Measurements from ENCODE around the gene CYB5RL. TPM values are rescaled to one million over a fixed set of nuclear protein-coding genes. Genes with fewer than 3 reads are reported as not detected.

The CYB5RL gene
- total and polyA plus RNA-seq, 2 of the 13 experiments (the other 11 are each of a cell fraction or from before 2014, with no cell fraction given): 3.7 to 5.0 TPM

DNA sequence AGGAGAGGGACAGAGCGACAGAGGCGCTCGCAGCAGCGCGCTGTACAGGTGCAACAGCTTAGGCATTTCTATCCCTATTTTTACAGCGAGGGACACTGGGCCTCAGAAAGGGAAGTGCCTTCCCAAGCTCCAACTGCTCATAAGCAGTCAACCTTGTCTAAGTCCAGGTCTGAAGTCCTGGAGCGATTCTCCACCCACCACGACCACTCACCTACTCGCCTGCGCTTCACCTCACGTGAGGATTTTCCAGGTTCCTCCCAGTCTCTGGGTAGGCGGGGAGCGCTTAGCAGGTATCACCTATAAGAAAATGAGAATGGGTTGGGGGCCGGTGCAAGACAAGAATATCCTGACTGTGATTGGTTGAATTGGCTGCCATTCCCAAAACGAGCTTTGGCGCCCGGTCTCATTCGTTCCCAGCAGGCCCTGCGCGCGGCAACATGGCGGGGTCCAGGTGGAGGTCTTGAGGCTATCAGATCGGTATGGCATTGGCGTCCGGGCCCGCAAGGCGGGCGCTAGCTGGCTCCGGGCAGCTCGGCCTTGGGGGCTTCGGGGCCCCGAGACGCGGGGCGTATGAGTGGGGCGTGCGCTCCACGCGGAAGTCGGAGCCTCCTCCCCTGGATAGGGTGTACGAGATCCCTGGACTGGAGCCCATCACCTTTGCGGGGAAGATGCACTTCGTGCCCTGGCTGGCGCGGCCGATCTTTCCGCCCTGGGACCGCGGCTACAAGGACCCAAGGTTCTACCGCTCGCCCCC, at the start of gene CYB5RL, which contains the start of gene MRPL37 (continued):
- TF ChIP-seq, protein P1, sequence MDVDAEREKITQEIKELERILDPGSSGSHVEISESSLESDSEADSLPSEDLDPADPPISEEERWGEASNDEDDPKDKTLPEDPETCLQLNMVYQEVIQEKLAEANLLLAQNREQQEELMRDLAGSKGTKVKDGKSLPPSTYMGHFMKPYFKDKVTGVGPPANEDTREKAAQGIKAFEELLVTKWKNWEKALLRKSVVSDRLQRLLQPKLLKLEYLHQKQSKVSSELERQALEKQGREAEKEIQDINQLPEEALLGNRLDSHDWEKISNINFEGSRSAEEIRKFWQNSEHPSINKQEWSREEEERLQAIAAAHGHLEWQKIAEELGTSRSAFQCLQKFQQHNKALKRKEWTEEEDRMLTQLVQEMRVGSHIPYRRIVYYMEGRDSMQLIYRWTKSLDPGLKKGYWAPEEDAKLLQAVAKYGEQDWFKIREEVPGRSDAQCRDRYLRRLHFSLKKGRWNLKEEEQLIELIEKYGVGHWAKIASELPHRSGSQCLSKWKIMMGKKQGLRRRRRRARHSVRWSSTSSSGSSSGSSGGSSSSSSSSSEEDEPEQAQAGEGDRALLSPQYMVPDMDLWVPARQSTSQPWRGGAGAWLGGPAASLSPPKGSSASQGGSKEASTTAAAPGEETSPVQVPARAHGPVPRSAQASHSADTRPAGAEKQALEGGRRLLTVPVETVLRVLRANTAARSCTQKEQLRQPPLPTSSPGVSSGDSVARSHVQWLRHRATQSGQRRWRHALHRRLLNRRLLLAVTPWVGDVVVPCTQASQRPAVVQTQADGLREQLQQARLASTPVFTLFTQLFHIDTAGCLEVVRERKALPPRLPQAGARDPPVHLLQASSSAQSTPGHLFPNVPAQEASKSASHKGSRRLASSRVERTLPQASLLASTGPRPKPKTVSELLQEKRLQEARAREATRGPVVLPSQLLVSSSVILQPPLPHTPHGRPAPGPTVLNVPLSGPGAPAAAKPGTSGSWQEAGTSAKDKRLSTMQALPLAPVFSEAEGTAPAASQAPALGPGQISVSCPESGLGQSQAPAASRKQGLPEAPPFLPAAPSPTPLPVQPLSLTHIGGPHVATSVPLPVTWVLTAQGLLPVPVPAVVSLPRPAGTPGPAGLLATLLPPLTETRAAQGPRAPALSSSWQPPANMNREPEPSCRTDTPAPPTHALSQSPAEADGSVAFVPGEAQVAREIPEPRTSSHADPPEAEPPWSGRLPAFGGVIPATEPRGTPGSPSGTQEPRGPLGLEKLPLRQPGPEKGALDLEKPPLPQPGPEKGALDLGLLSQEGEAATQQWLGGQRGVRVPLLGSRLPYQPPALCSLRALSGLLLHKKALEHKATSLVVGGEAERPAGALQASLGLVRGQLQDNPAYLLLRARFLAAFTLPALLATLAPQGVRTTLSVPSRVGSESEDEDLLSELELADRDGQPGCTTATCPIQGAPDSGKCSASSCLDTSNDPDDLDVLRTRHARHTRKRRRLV (CRISPR knock-in tag; IDR thresholded peaks at IDR 0.05): no peak
- TF ChIP-seq ZNF143 (CRISPR knock-in tag; IDR thresholded peaks at IDR 0.05) (peak; percentile 91), ZNF431 (CRISPR knock-in tag; IDR thresholded peaks at IDR 0.05; ENCODE audit: borderline replicate concordance, low read depth) (0 out of 2 replicates have a peak, but pooled peaks have one; percentile 20), MIER2 (CRISPR knock-in tag; IDR thresholded peaks at IDR 0.05) (no peak), NFYB (CRISPR knock-in tag; IDR thresholded peaks at IDR 0.05) (peak; percentile 94), ZFP82 (CRISPR knock-in tag; IDR thresholded peaks at IDR 0.05; ENCODE audit: borderline replicate concordance) (no peak), ZFX (CRISPR knock-in tag; IDR thresholded peaks at IDR 0.05; ENCODE audit: low read depth) (peak; percentile 85; the same call in 1 of the 2 replicates), ZNF777 (CRISPR knock-in tag; IDR thresholded peaks at IDR 0.05) (0 out of 2 replicates have a peak, but pooled peaks have one; percentile 24), GATA4 (IDR thresholded peaks at IDR 0.05; ENCODE audit: borderline replicate concordance, low read depth) (0 out of 2 replicates have a peak, but pooled peaks have one; percentile 9), ZNF496 (CRISPR knock-in tag; IDR thresholded peaks at IDR 0.05; ENCODE audit: insufficient replicate concordance) (no peak), ZNF792 (CRISPR knock-in tag; IDR thresholded peaks at IDR 0.05) (peak; percentile 15; the same call in 1 of the 2 replicates), PPARG (CRISPR knock-in tag; conservative IDR thresholded peaks at IDR 0.05) (peak; percentile 58; the same call in 1 of the 2 replicates), ZNF788 (CRISPR knock-in tag; IDR thresholded peaks at IDR 0.05; ENCODE audit: borderline replicate concordance) (peak; percentile 45), ZNF772 (CRISPR knock-in tag; IDR thresholded peaks at IDR 0.05) (peak; percentile 71), ZNF768 (CRISPR knock-in tag; IDR thresholded peaks at IDR 0.05) (peak; percentile 24; the same call in 1 of the 2 replicates), KDM3A (CRISPR knock-in tag; IDR thresholded peaks at IDR 0.05; ENCODE audit: low read depth) (0 out of 2 replicates have a peak, but pooled peaks have one; percentile 15)
- TF ChIP-seq, protein P2, sequence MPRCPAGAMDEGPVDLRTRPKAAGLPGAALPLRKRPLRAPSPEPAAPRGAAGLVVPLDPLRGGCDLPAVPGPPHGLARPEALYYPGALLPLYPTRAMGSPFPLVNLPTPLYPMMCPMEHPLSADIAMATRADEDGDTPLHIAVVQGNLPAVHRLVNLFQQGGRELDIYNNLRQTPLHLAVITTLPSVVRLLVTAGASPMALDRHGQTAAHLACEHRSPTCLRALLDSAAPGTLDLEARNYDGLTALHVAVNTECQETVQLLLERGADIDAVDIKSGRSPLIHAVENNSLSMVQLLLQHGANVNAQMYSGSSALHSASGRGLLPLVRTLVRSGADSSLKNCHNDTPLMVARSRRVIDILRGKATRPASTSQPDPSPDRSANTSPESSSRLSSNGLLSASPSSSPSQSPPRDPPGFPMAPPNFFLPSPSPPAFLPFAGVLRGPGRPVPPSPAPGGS (CRISPR knock-in tag; IDR thresholded peaks at IDR 0.05): no peak
- TF ChIP-seq, protein P3, sequence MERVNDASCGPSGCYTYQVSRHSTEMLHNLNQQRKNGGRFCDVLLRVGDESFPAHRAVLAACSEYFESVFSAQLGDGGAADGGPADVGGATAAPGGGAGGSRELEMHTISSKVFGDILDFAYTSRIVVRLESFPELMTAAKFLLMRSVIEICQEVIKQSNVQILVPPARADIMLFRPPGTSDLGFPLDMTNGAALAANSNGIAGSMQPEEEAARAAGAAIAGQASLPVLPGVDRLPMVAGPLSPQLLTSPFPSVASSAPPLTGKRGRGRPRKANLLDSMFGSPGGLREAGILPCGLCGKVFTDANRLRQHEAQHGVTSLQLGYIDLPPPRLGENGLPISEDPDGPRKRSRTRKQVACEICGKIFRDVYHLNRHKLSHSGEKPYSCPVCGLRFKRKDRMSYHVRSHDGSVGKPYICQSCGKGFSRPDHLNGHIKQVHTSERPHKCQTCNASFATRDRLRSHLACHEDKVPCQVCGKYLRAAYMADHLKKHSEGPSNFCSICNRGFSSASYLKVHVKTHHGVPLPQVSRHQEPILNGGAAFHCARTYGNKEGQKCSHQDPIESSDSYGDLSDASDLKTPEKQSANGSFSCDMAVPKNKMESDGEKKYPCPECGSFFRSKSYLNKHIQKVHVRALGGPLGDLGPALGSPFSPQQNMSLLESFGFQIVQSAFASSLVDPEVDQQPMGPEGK (CRISPR knock-in tag; IDR thresholded peaks at IDR 0.05): peak; percentile 5; the same call in 1 of the 2 replicates
- TF ChIP-seq, protein P4, sequence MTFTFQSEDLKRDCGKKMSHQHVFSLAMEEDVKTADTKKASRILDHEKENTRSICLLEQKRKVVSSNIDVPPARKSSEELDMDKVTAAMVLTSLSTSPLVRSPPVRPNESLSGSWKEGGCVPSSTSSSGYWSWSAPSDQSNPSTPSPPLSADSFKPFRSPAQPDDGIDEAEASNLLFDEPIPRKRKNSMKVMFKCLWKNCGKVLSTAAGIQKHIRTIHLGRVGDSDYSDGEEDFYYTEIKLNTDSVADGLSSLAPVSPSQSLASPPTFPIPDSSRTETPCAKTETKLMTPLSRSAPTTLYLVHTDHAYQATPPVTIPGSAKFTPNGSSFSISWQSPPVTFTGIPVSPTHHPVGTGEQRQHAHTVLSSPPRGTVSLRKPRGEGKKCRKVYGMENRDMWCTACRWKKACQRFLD (CRISPR knock-in tag; IDR thresholded peaks at IDR 0.05; ENCODE audit: borderline replicate concordance): no peak
